Panc1 (cell line): ENCODE data around the gene QRICH2. TPM values are rescaled to one million over a fixed set of nuclear protein-coding genes. Genes with fewer than 3 reads are reported as not detected.

Experiments used
- ATAC-seq: fragments of 200-7000 bp; cut with Tn5 transposase; 2 replicates; pipeline ENCODE4 v1.9.1; 2020; ENCODE audit warnings: mild to moderate bottlenecking, moderate library complexity
- BruUV-seq: library from RNA; stranded (reverse); fragments of 400-500 nt; replicated peaks from 2 replicates; lab custom pipeline; 2021; lab: Mats Ljungman, UMichigan
- CTCF ChIA-PET: fragments of 300-600 bp; sonication (Branson Sonifier 250); formaldehyde crosslinking; loops from one replicate; lab custom pipeline; 2022; ENCODE audit warnings: antibody characterized with exemption; lab: Charles Lee
- POLR2A ChIA-PET: fragments of 300-600 bp; sonication (Branson Sonifier 250); formaldehyde crosslinking; loops from one replicate; lab custom pipeline; 2022; ENCODE audit warnings: antibody characterized with exemption; lab: Charles Lee
- DNase-seq: peaks from one replicate; pipeline ENCODE4 v3.0.0-alpha.2; 2010; ENCODE audit warnings: low read depth, low spot score
- H3K27ac ChIP-seq: 2 replicates; pipeline ENCODE4 v1.5.1; 2011; ENCODE audit warnings: mild to moderate bottlenecking, low read length, inconsistent platforms
- H3K27me3 ChIP-seq: fragments of 200-500 bp; sonication (Bioruptor generic); 2 replicates; pipeline ENCODE4 v1.6.0; 2014; ENCODE audit warnings: low read length, inconsistent platforms; ENCODE audit not compliant: control insufficient read depth, insufficient read depth
- H3K36me3 ChIP-seq: fragments of 200-500 bp; sonication (Bioruptor generic); 2 replicates; pipeline ENCODE4 v1.5.1; 2014; ENCODE audit warnings: inconsistent platforms, mild to moderate bottlenecking, low read length, moderate library complexity; ENCODE audit not compliant: control insufficient read depth, insufficient read depth
- H3K4me1 ChIP-seq: 2 replicates; pipeline ENCODE4 v1.5.1; 2011; ENCODE audit warnings: inconsistent platforms, mild to moderate bottlenecking, low read length, moderate library complexity; ENCODE audit not compliant: control insufficient read depth, insufficient read depth
- H3K4me3 ChIP-seq, 2 experiments: 2 replicates each; pipeline ENCODE4 v1.5.1; 2011 to 2012; ENCODE audit warnings: low read depth in 2 of 2, low read length in 2 of 2, mild to moderate bottlenecking in 2 of 2, inconsistent platforms in 1 of 2, moderate library complexity in 1 of 2
- H3K9me3 ChIP-seq: fragments of 200-500 bp; sonication (Bioruptor generic); 2 replicates; pipeline ENCODE4 v1.5.1; 2014; ENCODE audit warnings: low read depth, mild to moderate bottlenecking, inconsistent platforms, low read length, moderate library complexity; ENCODE audit not compliant: control insufficient read depth, insufficient read depth
- POLR2AphosphoS5 ChIP-seq: IDR thresholded peaks from 2 replicates; pipeline ENCODE4 v1.6.1; 2012; ENCODE audit warnings: mild to moderate bottlenecking, low read depth, low read length, moderate library complexity
- REST ChIP-seq, 2 experiments: IDR thresholded peaks; 2 replicates each; pipeline ENCODE4 v1.6.1; 2011 to 2012; ENCODE audit warnings: low read depth in 2 of 2, control low read depth in 1 of 2, low read length in 1 of 2, mild to moderate bottlenecking in 1 of 2, moderate library complexity in 1 of 2; ENCODE audit not compliant: insufficient read depth in 1 of 2
- SIN3A ChIP-seq: IDR thresholded peaks from 2 replicates; pipeline ENCODE4 v1.6.1; 2012; ENCODE audit warnings: low read depth, mild to moderate bottlenecking, low read length, moderate library complexity, borderline replicate concordance; ENCODE audit not compliant: insufficient read depth
- TCF7L2 ChIP-seq: IDR thresholded peaks from 2 replicates; pipeline ENCODE4 v1.6.1; 2011; ENCODE audit warnings: mild to moderate bottlenecking, low read depth, low read length, inconsistent platforms
- in situ Hi-C: cut with HindIII; loops from 2 replicates; pipeline ENCODE4 v1.10.0; 2016; ENCODE audit warnings: low sequenced_read_pairs, low pct_unique_long_range_greater_than_20kb
- intact Hi-C: fragments of 100-400 bp; cut with micrococcal nuclease; formaldehyde crosslinking; loops from one replicate; pipeline ENCODE4 v1.10.0; 2022; ENCODE audit not compliant: unreplicated experiment
- total RNA-seq: library from RNA; stranded (reverse); gene quantifications from one replicate; pipeline ENCODE4 v1.2.1, GENCODE V29; 2021; ENCODE audit not compliant: unreplicated experiment
- TF ChIP-seq, protein P1 (sequence below): fragments of 450-650 bp; IDR thresholded peaks from 2 replicates; pipeline ENCODE4 v1.5.1; 2017; ENCODE audit warnings: mild to moderate bottlenecking

QRICH2 gene
- total RNA-seq, 1 experiment from 2014 or later, result 0.92 TPM

DNA sequence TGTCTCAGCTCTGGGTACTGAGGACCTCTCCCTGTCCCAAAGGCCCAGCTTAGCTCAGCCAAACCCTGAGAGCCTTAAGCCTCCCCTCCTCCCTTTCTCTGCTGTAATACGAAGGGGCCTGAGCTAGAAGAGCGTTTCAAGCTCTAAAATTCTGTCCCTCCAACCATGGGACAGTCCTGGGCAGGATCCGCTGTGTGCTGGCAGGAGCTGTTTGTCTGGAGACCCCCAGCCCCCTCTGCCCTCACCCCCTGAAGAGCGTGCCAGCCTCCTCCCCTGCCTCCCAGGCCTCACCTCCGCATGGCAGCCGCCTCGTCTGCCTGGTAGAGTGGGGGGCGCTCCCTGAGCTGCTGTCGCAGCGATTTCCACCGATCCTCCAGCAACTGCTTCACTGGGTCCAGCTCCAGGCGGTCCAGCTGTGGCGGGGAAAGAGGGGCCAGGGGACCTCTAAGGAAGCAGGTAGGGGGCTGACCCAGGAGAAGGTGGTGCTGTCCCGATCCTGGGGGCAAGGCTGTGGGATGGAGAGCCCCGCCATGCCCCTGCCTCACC, 28.3 kb downstream of the QRICH2 start:
- intact Hi-C loops (loop anchor here (2.0 kb wide), 1 partner anchor 159 kb away; no protein-coding TSS in a partner anchor), in situ Hi-C loops (no loop called here)
- H3K4me1 ChIP-seq, result peaks cover 5% of the 10 kb centered on the region; the same call in 1 of the 2 replicates
- DNase-seq (no peak), ATAC-seq (peak; percentile 37)
- H3K36me3 ChIP-seq, result no peaks in the 10 kb centered on the region
- no TSS peak for BruUV-seq
- H3K4me3 ChIP-seq, result no peak overlapping the region
- TF ChIP-seq TCF7L2, result no peak
- H3K9me3 ChIP-seq, result no peaks in the 10 kb centered on the region
- POLR2A ChIA-PET, result interaction anchor here (0.5 kb wide), 1 partner anchor 76 kb away, joined by 8 read pairs; no protein-coding TSS in a partner anchor
- no peaks in the 10 kb centered on the region for H3K27me3 ChIP-seq
- no peak overlapping the region for H3K27ac ChIP-seq
- CTCF ChIA-PET, result interaction anchor here (0.6 to 3.7 kb wide), 28 partner anchors 10 to 265 kb away, joined by 3 to 63 read pairs (median 5); partner anchors contain the start of gene UBALD2

DNA sequence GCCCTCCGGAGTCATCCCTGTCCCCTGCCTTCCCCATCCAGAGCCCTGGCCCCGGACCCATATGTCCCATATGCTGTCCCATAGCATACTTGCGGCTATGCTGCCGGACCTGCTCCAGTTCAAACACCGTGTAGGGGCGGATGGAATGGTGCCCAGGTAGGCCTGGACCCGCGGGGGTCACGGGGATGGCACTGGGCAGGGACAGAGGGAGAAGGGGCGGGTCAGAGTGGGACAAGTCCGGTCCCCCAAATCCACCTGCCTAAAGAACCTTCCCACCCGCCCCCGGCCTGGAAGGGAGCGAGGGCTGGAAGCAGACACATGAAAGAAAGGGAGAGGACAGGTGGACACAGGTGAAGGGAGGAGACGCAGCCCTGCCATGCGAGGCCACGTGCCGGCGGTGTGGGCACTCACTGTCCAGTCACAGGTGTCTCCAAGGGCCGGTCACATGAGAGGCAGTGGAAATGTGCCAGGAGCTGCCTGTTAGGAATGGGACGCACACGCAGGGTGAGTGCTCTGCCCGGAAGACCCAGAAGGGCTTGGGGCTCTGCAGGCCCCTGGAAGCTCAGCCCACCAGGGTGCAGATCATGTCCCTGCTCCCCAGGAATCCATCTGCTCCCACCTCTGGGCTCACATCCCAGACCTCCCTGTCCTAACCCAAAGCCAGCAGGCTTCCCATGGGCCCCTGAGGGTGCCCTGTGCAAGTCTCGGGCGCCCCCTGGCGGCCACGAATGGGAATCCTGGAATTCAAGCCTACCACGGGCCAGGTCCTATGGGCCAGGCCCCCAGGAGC, 28.9 kb downstream of the QRICH2 start:
- no TSS peak for BruUV-seq
- in situ Hi-C loops (no loop called here), intact Hi-C loops (loop anchor here (2.0 kb wide), 1 partner anchor 158 kb away; no protein-coding TSS in a partner anchor)
- no peaks in the 10 kb centered on the region for H3K9me3 ChIP-seq
- H3K4me3 ChIP-seq, result no peak overlapping the region
- no peak overlapping the region for H3K27ac ChIP-seq
- ChIA-PET CTCF (interaction anchor here (0.6 to 3.7 kb wide), 27 partner anchors 11 to 265 kb away, joined by 3 to 63 read pairs (median 5); partner anchors contain the start of gene UBALD2), POLR2A (interaction anchor here (0.5 to 0.7 kb wide), 3 partner anchors 76 to 291 kb away, joined by 3 to 8 read pairs (median 5); no protein-coding TSS in a partner anchor)
- TF ChIP-seq SIN3A, result no peak
- TF ChIP-seq REST (IDR thresholded peaks at IDR 0.05; ENCODE audit: insufficient read depth in 1 of 2, low read depth in 2 of 2, low read length in 1 of 2), result peak in 1 of 2 experiments; percentile 49; a peak in 1 of 4 replicates
- peak; percentile 34; the same call in 1 of the 2 replicates for TF ChIP-seq POLR2AphosphoS5
- TF ChIP-seq, protein P1, sequence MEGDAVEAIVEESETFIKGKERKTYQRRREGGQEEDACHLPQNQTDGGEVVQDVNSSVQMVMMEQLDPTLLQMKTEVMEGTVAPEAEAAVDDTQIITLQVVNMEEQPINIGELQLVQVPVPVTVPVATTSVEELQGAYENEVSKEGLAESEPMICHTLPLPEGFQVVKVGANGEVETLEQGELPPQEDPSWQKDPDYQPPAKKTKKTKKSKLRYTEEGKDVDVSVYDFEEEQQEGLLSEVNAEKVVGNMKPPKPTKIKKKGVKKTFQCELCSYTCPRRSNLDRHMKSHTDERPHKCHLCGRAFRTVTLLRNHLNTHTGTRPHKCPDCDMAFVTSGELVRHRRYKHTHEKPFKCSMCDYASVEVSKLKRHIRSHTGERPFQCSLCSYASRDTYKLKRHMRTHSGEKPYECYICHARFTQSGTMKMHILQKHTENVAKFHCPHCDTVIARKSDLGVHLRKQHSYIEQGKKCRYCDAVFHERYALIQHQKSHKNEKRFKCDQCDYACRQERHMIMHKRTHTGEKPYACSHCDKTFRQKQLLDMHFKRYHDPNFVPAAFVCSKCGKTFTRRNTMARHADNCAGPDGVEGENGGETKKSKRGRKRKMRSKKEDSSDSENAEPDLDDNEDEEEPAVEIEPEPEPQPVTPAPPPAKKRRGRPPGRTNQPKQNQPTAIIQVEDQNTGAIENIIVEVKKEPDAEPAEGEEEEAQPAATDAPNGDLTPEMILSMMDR, result peak; percentile 99
- TF ChIP-seq TCF7L2, result no peak
- no peaks in the 10 kb centered on the region for H3K27me3 ChIP-seq
- ATAC-seq (peak; percentile 94), DNase-seq (no peak)
- H3K4me1 ChIP-seq, result peaks cover 11% of the 10 kb centered on the region
- H3K36me3 ChIP-seq, result no peaks in the 10 kb centered on the region
